Measurements from ENCODE around the gene IGFBP7.

IGFBP7 gene

DNA sequence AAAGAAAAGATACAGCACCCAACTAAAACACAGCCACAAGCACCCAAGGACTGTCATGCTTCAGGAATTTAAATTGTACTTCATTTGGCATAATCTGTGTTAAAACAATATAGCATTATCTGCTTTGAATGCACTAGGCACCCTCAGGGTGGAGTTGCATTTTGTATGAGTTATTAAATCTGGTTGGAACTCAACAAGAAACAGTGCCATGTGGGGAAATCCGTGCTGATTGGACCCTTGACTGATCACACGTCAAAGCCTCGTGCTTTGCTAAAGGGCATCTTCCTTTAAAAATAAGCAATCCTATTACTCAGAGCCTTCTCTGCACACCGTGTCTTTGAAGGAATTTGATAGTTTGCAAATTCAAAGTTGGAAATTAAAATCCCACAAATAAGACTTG lies 35.4 kb downstream of the IGFBP7 start:
- H3K4me3 ChIP-seq (ENCODE audit: low read depth, low read length): no peak overlapping the region
- TF ChIP-seq, protein P1, sequence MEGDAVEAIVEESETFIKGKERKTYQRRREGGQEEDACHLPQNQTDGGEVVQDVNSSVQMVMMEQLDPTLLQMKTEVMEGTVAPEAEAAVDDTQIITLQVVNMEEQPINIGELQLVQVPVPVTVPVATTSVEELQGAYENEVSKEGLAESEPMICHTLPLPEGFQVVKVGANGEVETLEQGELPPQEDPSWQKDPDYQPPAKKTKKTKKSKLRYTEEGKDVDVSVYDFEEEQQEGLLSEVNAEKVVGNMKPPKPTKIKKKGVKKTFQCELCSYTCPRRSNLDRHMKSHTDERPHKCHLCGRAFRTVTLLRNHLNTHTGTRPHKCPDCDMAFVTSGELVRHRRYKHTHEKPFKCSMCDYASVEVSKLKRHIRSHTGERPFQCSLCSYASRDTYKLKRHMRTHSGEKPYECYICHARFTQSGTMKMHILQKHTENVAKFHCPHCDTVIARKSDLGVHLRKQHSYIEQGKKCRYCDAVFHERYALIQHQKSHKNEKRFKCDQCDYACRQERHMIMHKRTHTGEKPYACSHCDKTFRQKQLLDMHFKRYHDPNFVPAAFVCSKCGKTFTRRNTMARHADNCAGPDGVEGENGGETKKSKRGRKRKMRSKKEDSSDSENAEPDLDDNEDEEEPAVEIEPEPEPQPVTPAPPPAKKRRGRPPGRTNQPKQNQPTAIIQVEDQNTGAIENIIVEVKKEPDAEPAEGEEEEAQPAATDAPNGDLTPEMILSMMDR (IDR thresholded peaks at IDR 0.05; ENCODE audit: low read depth, low read length): no peak
- TF ChIP-seq POLR2A (IDR thresholded peaks at IDR 0.05; ENCODE audit: extremely low read depth, insufficient read length) (no peak), MYC (IDR thresholded peaks at IDR 0.05; ENCODE audit: low read depth, low read length) (no peak)
- DNase-seq (ENCODE audit: low read depth): no peak

DNA sequence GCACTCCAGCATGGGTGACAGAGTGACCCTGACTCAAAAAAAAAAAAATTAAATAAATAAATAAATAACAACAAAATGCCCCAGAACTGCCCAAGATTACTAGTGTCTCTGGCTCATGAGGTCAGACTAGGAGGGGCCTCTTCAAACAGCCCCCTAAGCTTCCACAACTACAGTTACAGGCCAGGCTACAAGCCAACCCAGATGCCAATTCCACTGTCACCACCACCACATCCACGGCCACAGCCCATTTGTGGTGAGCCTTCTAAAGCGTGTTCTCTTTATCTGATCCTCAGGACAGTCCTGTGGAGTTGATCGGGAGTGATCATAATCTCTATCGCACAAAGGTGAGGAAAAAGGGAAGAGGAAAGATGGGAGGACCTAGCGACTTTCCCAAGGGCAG lies 36.6 kb downstream of the IGFBP7 start:
- TF ChIP-seq, protein P2, sequence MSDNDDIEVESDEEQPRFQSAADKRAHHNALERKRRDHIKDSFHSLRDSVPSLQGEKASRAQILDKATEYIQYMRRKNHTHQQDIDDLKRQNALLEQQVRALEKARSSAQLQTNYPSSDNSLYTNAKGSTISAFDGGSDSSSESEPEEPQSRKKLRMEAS (IDR thresholded peaks at IDR 0.05; ENCODE audit: low read depth, low read length): no peak
- TF ChIP-seq, protein P1 (IDR thresholded peaks at IDR 0.05; ENCODE audit: low read depth, low read length): no peak
- TF ChIP-seq POLR2A (IDR thresholded peaks at IDR 0.05; ENCODE audit: extremely low read depth, insufficient read length) (no peak), MYC (IDR thresholded peaks at IDR 0.05; ENCODE audit: low read depth, low read length) (no peak)
- H3K4me3 ChIP-seq (ENCODE audit: low read depth, low read length): no peak overlapping the region
- DNase-seq (ENCODE audit: low read depth): no peak

DNA sequence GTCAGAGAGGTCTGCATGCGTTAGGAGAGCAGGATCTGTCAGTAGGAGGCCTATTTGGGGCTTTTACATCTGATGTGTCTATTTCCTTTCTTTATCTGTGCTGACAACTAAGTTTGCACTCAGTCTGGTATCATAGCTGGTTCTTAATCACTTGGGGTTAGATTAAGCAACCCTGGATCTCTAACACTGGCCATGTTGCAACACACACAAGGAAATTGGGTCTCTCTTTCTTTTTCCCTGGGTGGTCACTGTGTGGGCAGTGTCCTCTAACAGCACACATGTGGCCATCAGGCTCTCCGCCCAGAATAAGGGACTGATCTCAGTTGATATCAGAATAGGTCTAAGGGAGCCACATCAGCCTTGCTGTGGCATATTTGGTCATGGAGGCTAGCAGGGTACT lies 38.9 kb downstream of the IGFBP7 start:
- TF ChIP-seq MYC (IDR thresholded peaks at IDR 0.05; ENCODE audit: low read depth, low read length) (peak; percentile 57), POLR2A (IDR thresholded peaks at IDR 0.05; ENCODE audit: extremely low read depth, insufficient read length) (no peak)
- TF ChIP-seq, protein P1 (IDR thresholded peaks at IDR 0.05; ENCODE audit: low read depth, low read length): no peak
- TF ChIP-seq, protein P2 (IDR thresholded peaks at IDR 0.05; ENCODE audit: low read depth, low read length): no peak
- H3K4me3 ChIP-seq (ENCODE audit: low read depth, low read length): no peak overlapping the region
- peak; percentile 86 for DNase-seq (ENCODE audit: low read depth)

DNA sequence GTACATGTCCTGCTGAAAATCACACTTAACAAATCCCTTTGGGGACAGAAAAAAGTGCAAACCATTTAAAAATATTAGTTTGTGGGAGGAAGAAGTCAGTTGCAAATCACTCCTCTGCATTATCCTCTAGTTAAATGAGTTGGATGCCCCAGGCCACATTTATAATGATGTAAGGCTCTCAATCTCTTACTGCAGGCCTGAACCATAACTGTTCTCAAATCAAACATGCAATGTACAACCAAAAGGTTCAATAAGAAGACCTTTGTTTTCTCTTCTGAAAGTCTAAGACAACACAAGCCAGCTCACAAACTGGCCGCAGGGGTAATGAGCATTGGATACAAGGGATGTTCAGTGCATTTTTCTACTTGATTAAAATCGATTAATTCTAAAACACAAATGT lies 39.7 kb downstream of the IGFBP7 start:
- TF ChIP-seq, protein P2 (IDR thresholded peaks at IDR 0.05; ENCODE audit: low read depth, low read length): no peak
- TF ChIP-seq POLR2A (IDR thresholded peaks at IDR 0.05; ENCODE audit: extremely low read depth, insufficient read length): no peak
- TF ChIP-seq MYC (IDR thresholded peaks at IDR 0.05; ENCODE audit: low read depth, low read length): no peak
- TF ChIP-seq, protein P1 (IDR thresholded peaks at IDR 0.05; ENCODE audit: low read depth, low read length): no peak
- no peak overlapping the region for H3K4me3 ChIP-seq (ENCODE audit: low read depth, low read length)
- DNase-seq (ENCODE audit: low read depth): no peak

DNA sequence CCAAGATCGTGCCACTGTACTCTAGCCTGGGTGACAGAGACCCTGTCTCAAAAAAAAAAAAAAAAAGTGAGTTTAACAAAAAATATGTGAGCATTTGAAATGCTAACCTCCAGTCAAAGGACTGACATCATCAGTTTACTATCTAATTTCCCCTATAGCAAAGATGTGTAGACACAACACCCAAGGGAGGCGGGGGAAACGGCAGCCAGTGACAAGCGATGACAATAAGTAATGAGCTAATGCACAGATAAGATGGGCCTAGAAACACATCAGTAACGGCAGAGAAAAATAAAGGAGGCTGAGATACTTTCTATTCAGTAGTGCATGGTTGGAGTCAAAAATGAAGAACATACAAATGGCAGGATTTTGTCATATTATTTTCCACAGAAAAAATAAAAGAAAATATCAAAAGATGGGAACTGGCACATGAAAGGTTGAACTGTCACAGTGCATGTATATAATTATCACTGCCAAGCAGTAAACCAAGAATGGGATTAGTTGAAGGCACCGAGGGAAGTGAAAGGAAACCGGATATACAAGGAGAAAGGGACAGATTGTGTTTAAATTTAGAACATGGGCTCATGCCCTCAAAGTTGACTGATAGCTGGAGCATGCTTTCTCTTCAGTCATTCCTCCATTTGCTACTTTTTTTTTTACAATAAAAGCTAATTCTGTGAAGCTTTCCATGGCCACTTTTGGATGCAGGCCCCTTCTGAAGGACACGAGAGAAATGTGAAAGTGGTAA lies 41.8 kb downstream of the IGFBP7 start:
- no peak overlapping the region for H3K4me3 ChIP-seq (ENCODE audit: low read depth, low read length)
- DNase-seq (ENCODE audit: low read depth): no peak
- no peak for TF ChIP-seq POLR2A (IDR thresholded peaks at IDR 0.05; ENCODE audit: extremely low read depth, insufficient read length)
- TF ChIP-seq, protein P2 (IDR thresholded peaks at IDR 0.05; ENCODE audit: low read depth, low read length): no peak
- TF ChIP-seq, protein P1 (IDR thresholded peaks at IDR 0.05; ENCODE audit: low read depth, low read length): no peak
- TF ChIP-seq MYC (IDR thresholded peaks at IDR 0.05; ENCODE audit: low read depth, low read length): no peak
